Mucosa of rectum (tissue), 2 donors: Measurements from ENCODE around the gene IQUB.
"Not testable (repeated sequence)": the region's sequence is repeated elsewhere in the genome, so short reads cannot be mapped to it uniquely, and the experiment has no call there.

Experiments used
- H3K27ac ChIP-seq, 2 donors: one replicate each; pipeline ENCODE4 v1.7.0; 2013; ENCODE audit warnings: inconsistent platforms in 2 of 2, low read depth in 2 of 2, low read length in 2 of 2
- H3K27me3 ChIP-seq, 2 donors: one replicate each; pipeline ENCODE4 v1.7.0; 2013; ENCODE audit warnings: low read length in 2 of 2; ENCODE audit not compliant: control insufficient read depth in 2 of 2, insufficient read depth in 2 of 2
- H3K36me3 ChIP-seq, 2 donors: one replicate each; pipeline ENCODE4 v1.7.0; 2013; ENCODE audit warnings: low read length in 2 of 2; ENCODE audit not compliant: control insufficient read depth in 2 of 2, insufficient read depth in 2 of 2
- H3K4me1 ChIP-seq, 2 donors: one replicate each; pipeline ENCODE4 v1.7.0; 2013; ENCODE audit warnings: low read length in 2 of 2, mild to moderate bottlenecking in 1 of 2; ENCODE audit not compliant: control insufficient read depth in 2 of 2, insufficient read depth in 2 of 2
- H3K4me3 ChIP-seq, 2 donors: one replicate each; pipeline ENCODE4 v1.7.0; 2013; ENCODE audit warnings: low read length in 2 of 2
- H3K9ac ChIP-seq, 2 donors: one replicate each; pipeline ENCODE4 v1.7.0; 2013; ENCODE audit warnings: low read length in 2 of 2, low read depth in 1 of 2, mild to moderate bottlenecking in 1 of 2
- H3K9me3 ChIP-seq, 2 donors: one replicate each; pipeline ENCODE4 v1.7.0; 2013; ENCODE audit warnings: low read length in 2 of 2; ENCODE audit not compliant: control insufficient read depth in 2 of 2
- donor health status: healthy.
- donor health status: Normal muscosa, but diverticular disease.

Gene IQUB

GRCh38 chr7:123432601-123433000 lies 101.8 kb downstream of the IQUB start:
- H3K4me3 ChIP-seq = no peak overlapping the region
- H3K27me3 ChIP-seq = no peaks in the 10 kb centered on the region
- H3K4me1 ChIP-seq = no peaks in the 10 kb centered on the region
- H3K9ac ChIP-seq = no peak overlapping the region
- H3K36me3 ChIP-seq = no peaks in the 10 kb centered on the region
- H3K9me3 ChIP-seq = no peaks in the 10 kb centered on the region
- H3K27ac ChIP-seq = no peak overlapping the region

- Histone ChIP-seq H3K36me3 (no peaks in the 10 kb centered on the region), H3K27me3 (no peaks in the 10 kb centered on the region), H3K27ac (no peak overlapping the region), H3K9me3 (no peaks in the 10 kb centered on the region), H3K9ac (no peak overlapping the region), H3K4me3 (no peak overlapping the region), H3K4me1 (no peaks in the 10 kb centered on the region)
These were observed 103.2 kb downstream of the IQUB start for GRCh38 chr7:123431075-123431614.

- H3K4me1 ChIP-seq = no peaks in the 10 kb centered on the region
- H3K27me3 ChIP-seq = no peaks in the 10 kb centered on the region
- H3K36me3 ChIP-seq = no peaks in the 10 kb centered on the region
- no peak overlapping the region for H3K4me3 ChIP-seq
- H3K27ac ChIP-seq = no peak overlapping the region
- H3K9ac ChIP-seq = no peak overlapping the region
- H3K9me3 ChIP-seq = no peaks in the 10 kb centered on the region
These were observed 109.1 kb downstream of the IQUB start for GRCh38 chr7:123425246-123425645.

- H3K27ac ChIP-seq = no peak overlapping the region
- no peaks in the 10 kb centered on the region for H3K4me1 ChIP-seq
- no peak overlapping the region for H3K4me3 ChIP-seq
- H3K9ac ChIP-seq = no peak overlapping the region
- no peaks in the 10 kb centered on the region for H3K9me3 ChIP-seq
- H3K27me3 ChIP-seq = no peaks in the 10 kb centered on the region
- no peaks in the 10 kb centered on the region for H3K36me3 ChIP-seq
These were observed 109.9 kb downstream of the IQUB start for GRCh38 chr7:123424463-123424862.

GRCh38 chr7:123423622-123424021 lies 110.8 kb downstream of the IQUB start:
- no peaks in the 10 kb centered on the region for H3K9me3 ChIP-seq
- no peak overlapping the region for H3K27ac ChIP-seq
- no peak overlapping the region for H3K4me3 ChIP-seq
- no peaks in the 10 kb centered on the region for H3K4me1 ChIP-seq
- H3K36me3 ChIP-seq = no peaks in the 10 kb centered on the region
- H3K9ac ChIP-seq = no peak overlapping the region
- H3K27me3 ChIP-seq = no peaks in the 10 kb centered on the region

- no peak overlapping the region for H3K4me3 ChIP-seq
- no peaks in the 10 kb centered on the region for H3K4me1 ChIP-seq
These were observed 116.8 kb downstream of the IQUB start for GRCh38 chr7:123417580-123417979.

GRCh38 chr7:123415625-123416024 lies 118.8 kb downstream of the IQUB start:
- Histone ChIP-seq H3K9me3 (peaks cover 0 to 6% of the 10 kb centered on the region in 2 donors), H3K27me3 (no peaks in the 10 kb centered on the region), H3K36me3 (no peaks in the 10 kb centered on the region), H3K27ac (no peak overlapping the region), H3K4me1 (no peaks in the 10 kb centered on the region), H3K9ac (no peak overlapping the region), H3K4me3 (no peak overlapping the region)

More at GRCh38 chr7:123417580-123417979, 116.8 kb downstream of the IQUB start:
- Histone ChIP-seq H3K27me3 (no peaks in the 10 kb centered on the region), H3K27ac (no peak overlapping the region), H3K36me3 (no peaks in the 10 kb centered on the region), H3K9ac (no peak overlapping the region), H3K9me3 (peaks cover 0 to 6% of the 10 kb centered on the region in 2 donors)

GRCh38 chr7:123410273-123410904 lies 124.0 kb downstream of the IQUB start:
- no peak overlapping the region for H3K4me3 ChIP-seq
- no peak overlapping the region for H3K27ac ChIP-seq
- no peaks in the 10 kb centered on the region for H3K27me3 ChIP-seq
- no peaks in the 10 kb centered on the region for H3K9me3 ChIP-seq
- no peaks in the 10 kb centered on the region for H3K36me3 ChIP-seq
- no peak overlapping the region for H3K9ac ChIP-seq
- no peaks in the 10 kb centered on the region for H3K4me1 ChIP-seq

GRCh38 chr7:123407951-123408350 lies 126.4 kb downstream of the IQUB start:
- not testable (repeated sequence) for H3K4me3 ChIP-seq, H3K36me3 ChIP-seq, H3K27ac ChIP-seq, H3K4me1 ChIP-seq, H3K27me3 ChIP-seq, H3K9me3 ChIP-seq, H3K9ac ChIP-seq
